T-helper 1 cell treated with Interleukin-12 subunit alpha and Interleukin-12 subunit beta and Interleukin-4 antibody, amounts not matched to agents 30 μg/mL and 1 μg/mL, for 36 hours (primary cell): ENCODE data around the gene TBCC.

Experiments used
- H3K27ac Mint-ChIP-seq: one replicate; pipeline ENCODE4 v1.8.0; 2021; ENCODE audit warnings: mild to moderate bottlenecking, mixed read lengths
- H3K27me3 Mint-ChIP-seq: one replicate; pipeline ENCODE4 v1.8.0; 2021; ENCODE audit warnings: low read depth, mixed read lengths
- H3K36me3 Mint-ChIP-seq: one replicate; pipeline ENCODE4 v1.8.0; 2021; ENCODE audit warnings: low read depth, mixed read lengths
- H3K4me1 Mint-ChIP-seq: one replicate; pipeline ENCODE4 v1.8.0; 2021; ENCODE audit warnings: low read depth, mixed read lengths
- H3K4me3 Mint-ChIP-seq: one replicate; pipeline ENCODE4 v1.8.0; 2021; ENCODE audit warnings: mild to moderate bottlenecking, moderate library complexity, mixed read lengths
- H3K9me3 Mint-ChIP-seq: one replicate; pipeline ENCODE4 v1.8.0; 2021; ENCODE audit warnings: mixed read lengths

TBCC gene

GRCh38 chr6:42745640-42746462 lies at the start of gene TBCC:
TBCC (minus strand) TSS chr6:42746103; CDS start chr6:42746073, 30 bp downstream.
- peaks cover 26% of the 10 kb centered on the region for H3K4me1 Mint-ChIP-seq
- H3K27ac Mint-ChIP-seq: peak within 1 kb of the TSS; percentile 100
- H3K27me3 Mint-ChIP-seq: no peaks in the 10 kb centered on the region
- peak within 1 kb of the TSS; percentile 100 for H3K4me3 Mint-ChIP-seq
- peaks cover 12% of the 10 kb centered on the region for H3K36me3 Mint-ChIP-seq
- H3K9me3 Mint-ChIP-seq: no peaks in the 10 kb centered on the region

GRCh38 chr6:42795651-42796050 lies 49.7 kb upstream of the TBCC start:
- no peaks in the 10 kb centered on the region for H3K27me3 Mint-ChIP-seq

GRCh38 chr6:42791706-42792320 lies 45.9 kb upstream of the TBCC start:
- Mint-ChIP-seq H3K9me3 (no peaks in the 10 kb centered on the region), H3K4me3 (no peak overlapping the region), H3K36me3 (peaks cover 13% of the 10 kb centered on the region), H3K27me3 (no peaks in the 10 kb centered on the region), H3K27ac (no peak overlapping the region), H3K4me1 (peaks cover 22% of the 10 kb centered on the region)

More at GRCh38 chr6:42795651-42796050, 49.7 kb upstream of the TBCC start:
- H3K9me3 Mint-ChIP-seq: no peaks in the 10 kb centered on the region
- H3K4me1 Mint-ChIP-seq: peaks cover 5% of the 10 kb centered on the region
- peaks cover 2% of the 10 kb centered on the region for H3K36me3 Mint-ChIP-seq
- no peak overlapping the region for H3K4me3 Mint-ChIP-seq
- no peak overlapping the region for H3K27ac Mint-ChIP-seq

- Mint-ChIP-seq H3K27ac (no peak overlapping the region), H3K36me3 (peaks cover 16% of the 10 kb centered on the region), H3K9me3 (no peaks in the 10 kb centered on the region), H3K4me1 (peaks cover 17% of the 10 kb centered on the region), H3K4me3 (no peak overlapping the region), H3K27me3 (no peaks in the 10 kb centered on the region)
These were observed 44.8 kb upstream of the TBCC start for GRCh38 chr6:42790549-42791181.

- no peaks in the 10 kb centered on the region for H3K27me3 Mint-ChIP-seq
- H3K27ac Mint-ChIP-seq: no peak overlapping the region
- no peak overlapping the region for H3K4me3 Mint-ChIP-seq
- H3K4me1 Mint-ChIP-seq: peaks cover 30% of the 10 kb centered on the region
- no peaks in the 10 kb centered on the region for H3K9me3 Mint-ChIP-seq
- peaks cover 27% of the 10 kb centered on the region for H3K36me3 Mint-ChIP-seq
These were observed 42.8 kb upstream of the TBCC start for GRCh38 chr6:42788671-42789070.

- no peak overlapping the region for H3K27ac Mint-ChIP-seq
- no peaks in the 10 kb centered on the region for H3K9me3 Mint-ChIP-seq
- H3K27me3 Mint-ChIP-seq: no peaks in the 10 kb centered on the region
- peaks cover 28% of the 10 kb centered on the region for H3K36me3 Mint-ChIP-seq
- H3K4me3 Mint-ChIP-seq: no peak overlapping the region
- H3K4me1 Mint-ChIP-seq: peaks cover 30% of the 10 kb centered on the region
These were observed 41.2 kb upstream of the TBCC start for GRCh38 chr6:42787063-42787472.

GRCh38 chr6:42786525-42786985 lies 40.7 kb upstream of the TBCC start:
- H3K4me1 Mint-ChIP-seq: peaks cover 30% of the 10 kb centered on the region

GRCh38 chr6:42784717-42785498 lies 39.0 kb upstream of the TBCC start:
- no peaks in the 10 kb centered on the region for H3K27me3 Mint-ChIP-seq
- peak overlapping the region; percentile 96 for H3K27ac Mint-ChIP-seq
- H3K4me1 Mint-ChIP-seq: peaks cover 33% of the 10 kb centered on the region
- peaks cover 28% of the 10 kb centered on the region for H3K36me3 Mint-ChIP-seq
- H3K9me3 Mint-ChIP-seq: no peaks in the 10 kb centered on the region
- H3K4me3 Mint-ChIP-seq: peak overlapping the region; percentile 94

More at GRCh38 chr6:42786525-42786985, 40.7 kb upstream of the TBCC start:
- Mint-ChIP-seq H3K4me3 (no peak overlapping the region), H3K27me3 (no peaks in the 10 kb centered on the region), H3K36me3 (peaks cover 30% of the 10 kb centered on the region), H3K9me3 (no peaks in the 10 kb centered on the region), H3K27ac (no peak overlapping the region)

GRCh38 chr6:42783876-42784642 lies 38.2 kb upstream of the TBCC start:
- peaks cover 30% of the 10 kb centered on the region for H3K4me1 Mint-ChIP-seq
- peak overlapping the region; percentile 94 for H3K4me3 Mint-ChIP-seq
- H3K27me3 Mint-ChIP-seq: no peaks in the 10 kb centered on the region
- H3K36me3 Mint-ChIP-seq: peaks cover 23% of the 10 kb centered on the region
- no peaks in the 10 kb centered on the region for H3K9me3 Mint-ChIP-seq
- peak overlapping the region; percentile 96 for H3K27ac Mint-ChIP-seq

- no peaks in the 10 kb centered on the region for H3K27me3 Mint-ChIP-seq
- H3K27ac Mint-ChIP-seq: peak overlapping the region; percentile 96
- H3K9me3 Mint-ChIP-seq: no peaks in the 10 kb centered on the region
- peaks cover 21% of the 10 kb centered on the region for H3K36me3 Mint-ChIP-seq
- H3K4me1 Mint-ChIP-seq: peaks cover 26% of the 10 kb centered on the region
- H3K4me3 Mint-ChIP-seq: peak overlapping the region; percentile 94
These were observed 37.4 kb upstream of the TBCC start for GRCh38 chr6:42783177-42783875.

- Mint-ChIP-seq H3K4me1 (peaks cover 24% of the 10 kb centered on the region), H3K9me3 (no peaks in the 10 kb centered on the region), H3K27me3 (no peaks in the 10 kb centered on the region), H3K27ac (peak overlapping the region; percentile 100), H3K4me3 (peak overlapping the region; percentile 97), H3K36me3 (peaks cover 20% of the 10 kb centered on the region)
These were observed 36.8 kb upstream of the TBCC start for GRCh38 chr6:42782689-42783176.

- H3K27ac Mint-ChIP-seq: peak within 1 kb of the TSS; percentile 100
- no peaks in the 10 kb centered on the region for H3K9me3 Mint-ChIP-seq
- H3K27me3 Mint-ChIP-seq: no peaks in the 10 kb centered on the region
- peaks cover 22% of the 10 kb centered on the region for H3K36me3 Mint-ChIP-seq
- peaks cover 31% of the 10 kb centered on the region for H3K4me1 Mint-ChIP-seq
- peak within 1 kb of the TSS; percentile 97 for H3K4me3 Mint-ChIP-seq
These were observed 36.1 kb upstream of the TBCC start, which contains the start of gene BICRAL for GRCh38 chr6:42781796-42782688. BICRAL (plus strand) TSS chr6:42782052; CDS start chr6:42822023, 39,971 bp downstream.
